HG03558 (cell line): Measurements from ENCODE around the gene GTPBP4.
"Not testable (repeated sequence)": the region's sequence is repeated elsewhere in the genome, so short reads cannot be mapped to it uniquely, and the experiment has no call there.

Experiments used
- ATAC-seq: cut with Tn5 transposase; IDR thresholded peaks from one replicate; pipeline ENCODE4 v1.9.1; 2021; ENCODE audit warnings: moderate number of reproducible peaks; ENCODE audit not compliant: unreplicated experiment; ENCODE audit errors: extremely low read depth

The GTPBP4 gene

GRCh38 chr10:1020460-1020859 is 32.2 kb downstream of the GTPBP4 start:
- ATAC-seq, result no peak

GRCh38 chr10:1020958-1021357 is 32.7 kb downstream of the GTPBP4 start:
- no peak for ATAC-seq

GRCh38 chr10:1022413-1022812 is 34.2 kb downstream of the GTPBP4 start:
- ATAC-seq, result no peak

GRCh38 chr10:1024103-1024502 is 35.9 kb downstream of the GTPBP4 start:
- no peak for ATAC-seq

GRCh38 chr10:1025683-1026082 is 37.4 kb downstream of the GTPBP4 start, which contains the start of gene IDI2:
Gene IDI2, minus strand, starts transcription at chr10:1025859. Its CDS starts 1,136 bp downstream, at chr10:1024723.
- no peak for ATAC-seq

GRCh38 chr10:1026578-1026977 is 38.3 kb downstream of the GTPBP4 start:
- no peak for ATAC-seq

GRCh38 chr10:1029838-1030237 is 41.6 kb downstream of the GTPBP4 start:
- ATAC-seq, result no peak

- ATAC-seq, result no peak
Observed at GRCh38 chr10:1033601-1034000, 45.4 kb downstream of the GTPBP4 start.

- ATAC-seq, result no peak
Observed at GRCh38 chr10:1034758-1035157, 46.5 kb downstream of the GTPBP4 start.

GRCh38 chr10:1035201-1035600 is 47.0 kb downstream of the GTPBP4 start:
- ATAC-seq, result no peak

- ATAC-seq, result no peak
Observed at GRCh38 chr10:1036341-1036791, 48.1 kb downstream of the GTPBP4 start.

GRCh38 chr10:1037098-1037497 is 48.9 kb downstream of the GTPBP4 start:
- ATAC-seq, result no peak

- not testable (repeated sequence) for ATAC-seq
Observed at GRCh38 chr10:1038769-1039168, 50.5 kb downstream of the GTPBP4 start.

- no peak for ATAC-seq
Observed at GRCh38 chr10:1040133-1040532, 51.9 kb downstream of the GTPBP4 start.

- no peak for ATAC-seq
Observed at GRCh38 chr10:1041514-1041913, 53.3 kb downstream of the GTPBP4 start.

- no peak for ATAC-seq
Observed at GRCh38 chr10:1043532-1043995, 55.3 kb downstream of the GTPBP4 start.

- no peak for ATAC-seq
Observed at GRCh38 chr10:1044146-1044545, 55.9 kb downstream of the GTPBP4 start.

GRCh38 chr10:1044964-1045363 is 56.7 kb downstream of the GTPBP4 start:
- no peak for ATAC-seq

GRCh38 chr10:1045415-1045814 is 57.2 kb downstream of the GTPBP4 start:
- ATAC-seq, result no peak

GRCh38 chr10:1047937-1048336 is 59.7 kb downstream of the GTPBP4 start:
- no peak for ATAC-seq

GRCh38 chr10:1048349-1048731 is 60.1 kb downstream of the GTPBP4 start:
- no peak for ATAC-seq

GRCh38 chr10:1048732-1049424 is 60.6 kb downstream of the GTPBP4 start, which contains the start of gene IDI1:
Gene IDI1, minus strand, starts transcription at chr10:1049119. Its CDS starts 116 bp downstream, at chr10:1049003.
- ATAC-seq, result peak; percentile 74
